Stimulated activated CD4-positive, alpha-beta T cell treated with anti-CD3 and anti-CD28 coated beads, Interleukin-4, amount 100 ng/mL, for 1 hour (primary cell): Measurements from ENCODE around the gene VEGFA.

ENCODE experiments used
- DNase-seq: peaks from one replicate; pipeline ENCODE4 v3.0.0-alpha.2; 2020

VEGFA gene

GRCh38 chr6:43760210-43761168 is 9.5 kb upstream of the VEGFA start:
- DNase-seq, result no peak

- no peak for DNase-seq
Measured at GRCh38 chr6:43761666-43762409, 8.2 kb upstream of the VEGFA start.

GRCh38 chr6:43762410-43762768 is 7.6 kb upstream of the VEGFA start:
- no peak for DNase-seq

GRCh38 chr6:43762966-43763695 is 6.9 kb upstream of the VEGFA start:
- no peak for DNase-seq

- no peak for DNase-seq
Measured at GRCh38 chr6:43763812-43764522, 6.0 kb upstream of the VEGFA start.

GRCh38 chr6:43764772-43765171 is 5.2 kb upstream of the VEGFA start:
- DNase-seq, result no peak

- no peak for DNase-seq
Measured at GRCh38 chr6:43765776-43766499, 4.1 kb upstream of the VEGFA start.

GRCh38 chr6:43766500-43766853 is 3.5 kb upstream of the VEGFA start:
- no peak for DNase-seq

GRCh38 chr6:43766964-43767461 is 3.0 kb upstream of the VEGFA start:
- DNase-seq, result no peak

GRCh38 chr6:43767553-43768505 is 2.2 kb upstream of the VEGFA start:
- DNase-seq, result no peak

- no peak for DNase-seq
Measured at GRCh38 chr6:43768506-43768860, 1.5 kb upstream of the VEGFA start.

GRCh38 chr6:43768983-43769525 is 957 bp upstream of the VEGFA start:
- DNase-seq, result no peak

GRCh38 chr6:43770372-43771209 is 580 bp downstream of the VEGFA start:
- DNase-seq, result peak; percentile 45

- DNase-seq, result peak; percentile 76
Measured at GRCh38 chr6:43771210-43771857, 1.3 kb downstream of the VEGFA start.

GRCh38 chr6:43771858-43772680 is 2.1 kb downstream of the VEGFA start:
- peak; percentile 73 for DNase-seq

GRCh38 chr6:43772681-43773049 is 2.7 kb downstream of the VEGFA start:
- DNase-seq, result no peak

- peak; percentile 64 for DNase-seq
Measured at GRCh38 chr6:43773050-43773979, 3.3 kb downstream of the VEGFA start.
